Keratinocyte (primary cell): ENCODE data around the gene FAM124A. TPM values are rescaled to one million over a fixed set of nuclear protein-coding genes. Genes with fewer than 3 reads are reported as not detected.

Experiments
- DNase-seq: peaks from one replicate; pipeline ENCODE4 v3.0.0-alpha.2; 2011; ENCODE audit warnings: low read depth, missing footprints, low spot score
- FAIRE-seq: peaks from 2 replicates; lab custom pipeline; 2011; peaks lifted over from hg19 to GRCh38; lab: Jason Lieb, UNC
- H2AFZ ChIP-seq: 2 replicates; pipeline ENCODE4 v1.6.0; 2012; ENCODE audit warnings: low read length, control low read depth, inconsistent platforms; ENCODE audit not compliant: control insufficient read depth
- H3K27ac ChIP-seq: 2 replicates; pipeline ENCODE4 v1.5.1; 2011; ENCODE audit warnings: low read length; ENCODE audit not compliant: control insufficient read depth, insufficient read depth
- H3K27me3 ChIP-seq: 3 replicates; pipeline ENCODE4 v1.6.0; 2011; ENCODE audit warnings: low read length; ENCODE audit not compliant: control insufficient read depth, insufficient read depth; ENCODE audit errors: extremely low read depth
- H3K36me3 ChIP-seq, 2 experiments: 2 replicates in 1 of 2; 3 replicates in 1 of 2; pipeline ENCODE4 v1.5.1; 2011; ENCODE audit warnings: low read length in 2 of 2, mild to moderate bottlenecking in 1 of 2; ENCODE audit not compliant: control insufficient read depth in 2 of 2, insufficient read depth in 2 of 2; ENCODE audit errors: extremely low read depth in 1 of 2
- H3K4me1 ChIP-seq: 3 replicates; pipeline ENCODE4 v1.5.1; 2011; ENCODE audit warnings: low read length; ENCODE audit not compliant: control insufficient read depth, insufficient read depth; ENCODE audit errors: extremely low read depth
- H3K4me2 ChIP-seq: 3 replicates; pipeline ENCODE4 v1.6.0; 2011; ENCODE audit warnings: low read depth, low read length; ENCODE audit not compliant: control insufficient read depth, insufficient read depth; ENCODE audit errors: extremely low read depth
- H3K4me3 ChIP-seq, 3 experiments: fragments of 200-600 bp in 1 of 3; sonication (generic) in 1 of 3; 2 replicates in 2 of 3; 3 replicates in 1 of 3; pipeline ENCODE4 v1.5.1; 2011 to 2016; ENCODE audit warnings: low read length in 3 of 3, mild to moderate bottlenecking in 3 of 3, control low read depth in 2 of 3, inconsistent platforms in 1 of 3, low read depth in 1 of 3, mixed read lengths in 1 of 3, mixed run types in 1 of 3, moderate library complexity in 1 of 3; ENCODE audit not compliant: control insufficient read depth in 2 of 3, insufficient read depth in 2 of 3; ENCODE audit errors: extremely low read depth in 1 of 3
- H3K79me2 ChIP-seq: 2 replicates; pipeline ENCODE4 v1.6.0; 2012; ENCODE audit warnings: low read length; ENCODE audit not compliant: control insufficient read depth, insufficient read depth
- H3K9ac ChIP-seq: 3 replicates; pipeline ENCODE4 v1.6.0; 2011; ENCODE audit warnings: low read length; ENCODE audit not compliant: control insufficient read depth, insufficient read depth; ENCODE audit errors: extremely low read depth
- H3K9me1 ChIP-seq: 3 replicates; pipeline ENCODE4 v1.6.0; 2011; ENCODE audit warnings: low read length; ENCODE audit not compliant: control insufficient read depth, insufficient read depth; ENCODE audit errors: extremely low read depth
- H3K9me3 ChIP-seq: 2 replicates; pipeline ENCODE4 v1.5.1; 2012; ENCODE audit warnings: low read depth, low read length; ENCODE audit not compliant: control insufficient read depth
- H4K20me1 ChIP-seq: 3 replicates; pipeline ENCODE4 v1.6.0; 2011; ENCODE audit warnings: low read length; ENCODE audit not compliant: control insufficient read depth, insufficient read depth; ENCODE audit errors: extremely low read depth
- CTCF ChIP-seq, 3 experiments: IDR thresholded peaks in 1 of 3; conservative IDR thresholded peaks in 1 of 3; optimal IDR thresholded peaks in 1 of 3; 2 replicates in 2 of 3; 3 replicates in 1 of 3; pipeline versions ENCODE3 to v1.5.1; 2011; ENCODE audit warnings: low read length in 3 of 3, mild to moderate bottlenecking in 3 of 3, moderate library complexity in 2 of 3, control low read depth in 1 of 3, inconsistent platforms in 1 of 3; ENCODE audit not compliant: insufficient read depth in 2 of 3; ENCODE audit errors: extremely low read depth in 1 of 3
- EZH2 ChIP-seq: IDR thresholded peaks from one replicate; pipeline ENCODE4 v1.6.1; 2012; ENCODE audit warnings: inconsistent platforms, mild to moderate bottlenecking, low read length, moderate library complexity
- dilution Hi-C: fragments of 300-500 bp; cut with MboI; formaldehyde crosslinking; loops from one replicate; pipeline ENCODE4 v1.7.0; 2020; ENCODE audit warnings: low sequenced_read_pairs; ENCODE audit not compliant: extremely low pct_ligation_motif_present
- polyA plus RNA-seq, 5 experiments: library from polyadenylated mRNA; depleted of rRNA in 3 of 5; stranded (reverse) in 3 of 5; stranded (forward) in 1 of 5; unstranded in 1 of 5; fragments of >200 nt; gene quantifications; 1 replicate in 1 of 5; 2 replicates in 3 of 5; 3 replicates in 1 of 5; pipeline versions ENCODE4 v1.2.1 to v1.2.3, GENCODE V29; 2011 to 2012; ENCODE audit warnings: missing spikeins in 2 of 5, low read depth in 1 of 5, low replicate concordance in 1 of 5

The FAM124A gene
- polyA plus RNA-seq, 1 donor (not counting 4 experiments of a cell fraction or from before 2014, with no cell fraction given), result 0.05 TPM

DNA sequence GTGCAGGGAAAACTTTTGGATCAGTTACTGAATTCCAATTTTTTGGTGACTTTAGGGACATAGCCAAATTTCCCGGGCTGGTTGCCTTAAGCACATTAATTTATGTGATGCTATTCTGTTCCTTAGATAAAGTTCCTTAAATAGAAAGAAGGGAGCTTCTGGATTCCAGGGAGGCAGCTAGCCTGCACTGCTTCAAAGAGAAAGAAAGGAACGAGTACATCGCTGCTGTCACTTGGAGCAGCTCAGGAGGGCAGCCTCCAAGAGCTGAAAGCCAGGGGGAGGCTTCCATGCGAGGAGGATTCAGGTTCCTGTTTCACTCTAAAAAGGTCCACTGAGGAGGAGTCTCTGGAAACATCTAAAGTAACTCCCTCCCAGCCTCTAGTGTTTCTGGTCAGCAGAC is 55.7 kb downstream of the FAM124A start:
- H3K27ac ChIP-seq, result no peak overlapping the region
- dilution Hi-C loops, result no loop called here
- no peak overlapping the region for H3K4me2 ChIP-seq
- no peaks in the 10 kb centered on the region for H3K79me2 ChIP-seq
- H2AFZ ChIP-seq, result no peak overlapping the region
- no peaks in the 10 kb centered on the region for H3K9me1 ChIP-seq
- H3K27me3 ChIP-seq, result peaks cover 8% of the 10 kb centered on the region
- no peak for TF ChIP-seq CTCF (optimal IDR thresholded peaks at IDR 0.05 in 1 of 3, IDR thresholded peaks at IDR 0.05 in 1 of 3, conservative IDR thresholded peaks at IDR 0.05 in 1 of 3; ENCODE audit: extremely low read depth in 1 of 3, insufficient read depth in 2 of 3, low read length in 3 of 3)
- TF ChIP-seq EZH2, result no peak
- FAIRE-seq, result no peak
- no peaks in the 10 kb centered on the region for H3K9me3 ChIP-seq
- DNase-seq, result no peak
- no peak overlapping the region for H3K4me3 ChIP-seq
- no peaks in the 10 kb centered on the region for H3K36me3 ChIP-seq
- H3K9ac ChIP-seq, result no peak overlapping the region
- no peaks in the 10 kb centered on the region for H4K20me1 ChIP-seq
- no peaks in the 10 kb centered on the region for H3K4me1 ChIP-seq

DNA sequence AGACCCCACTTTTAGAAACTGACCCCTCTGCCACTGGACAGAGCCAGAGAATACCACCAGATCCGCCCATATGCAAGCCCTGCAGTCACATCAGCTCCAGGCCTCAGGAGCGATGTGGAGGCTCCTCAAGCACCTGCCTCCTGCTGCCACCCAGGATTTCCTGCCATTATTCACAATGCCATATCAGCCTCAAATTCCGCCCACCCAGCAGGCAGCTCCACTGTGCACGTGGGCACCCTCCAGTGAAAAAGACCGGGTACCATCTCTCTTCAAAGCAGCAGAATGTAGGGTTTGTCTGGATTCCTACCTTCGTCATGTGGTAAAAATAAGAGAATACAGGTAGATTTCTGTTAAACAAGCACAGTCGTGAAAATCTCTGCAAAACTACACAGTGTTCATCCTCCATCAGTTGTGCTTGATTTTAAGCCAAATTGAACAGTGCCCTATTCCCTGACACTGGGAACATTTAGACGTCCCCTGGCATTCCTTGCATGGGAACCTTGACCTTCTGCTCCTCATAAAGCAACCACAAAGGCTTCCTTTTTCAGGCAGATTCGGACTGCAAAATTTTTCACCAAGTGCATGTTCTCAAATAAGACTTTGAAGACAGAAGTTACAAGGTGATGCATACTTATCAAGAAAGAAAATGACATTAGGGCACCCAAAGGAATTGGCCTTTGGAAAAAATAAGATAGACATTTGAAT is 56.4 kb downstream of the FAM124A start:
- Histone ChIP-seq H3K27ac (no peak overlapping the region), H3K79me2 (no peaks in the 10 kb centered on the region), H3K4me2 (no peak overlapping the region), H2AFZ (no peak overlapping the region), H3K9me1 (no peaks in the 10 kb centered on the region), H4K20me1 (no peaks in the 10 kb centered on the region), H3K27me3 (peaks cover 5% of the 10 kb centered on the region), H3K9ac (no peak overlapping the region), H3K9me3 (no peaks in the 10 kb centered on the region), H3K4me1 (no peaks in the 10 kb centered on the region), H3K4me3 (no peak overlapping the region), H3K36me3 (no peaks in the 10 kb centered on the region)
- no peak for DNase-seq
- TF ChIP-seq EZH2 (no peak), CTCF (optimal IDR thresholded peaks at IDR 0.05 in 1 of 3, IDR thresholded peaks at IDR 0.05 in 1 of 3, conservative IDR thresholded peaks at IDR 0.05 in 1 of 3; ENCODE audit: extremely low read depth in 1 of 3, insufficient read depth in 2 of 3, low read length in 3 of 3) (no peak)
- FAIRE-seq, result no peak
- dilution Hi-C loops, result no loop called here
